ENCODE measurements around the gene AHCTF1.
"Not testable (repeated sequence)": the region's sequence is repeated elsewhere in the genome, so short reads cannot be mapped to it uniquely, and the experiment has no call there.

The AHCTF1 gene

DNA sequence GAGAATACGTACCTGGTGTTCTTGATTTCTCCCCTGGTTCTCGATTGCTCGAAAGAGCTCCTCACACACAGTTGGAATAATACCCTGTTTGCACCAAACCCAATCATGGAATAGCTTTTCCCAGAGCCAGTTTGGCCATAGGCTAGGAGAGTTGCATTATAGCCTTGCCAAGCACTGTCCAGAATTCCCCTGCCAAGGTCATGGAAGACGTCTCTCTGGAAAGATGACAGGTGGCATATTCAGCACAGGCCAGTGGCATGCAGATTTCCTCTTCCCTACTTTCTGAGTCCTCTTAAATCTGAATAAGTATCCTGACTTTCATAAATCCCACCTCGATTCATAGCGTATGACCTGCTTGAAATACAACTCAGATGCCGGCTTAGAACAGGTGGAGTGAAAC is 111.1 kb downstream of the AHCTF1 start:
- TF ChIP-seq, protein P1, sequence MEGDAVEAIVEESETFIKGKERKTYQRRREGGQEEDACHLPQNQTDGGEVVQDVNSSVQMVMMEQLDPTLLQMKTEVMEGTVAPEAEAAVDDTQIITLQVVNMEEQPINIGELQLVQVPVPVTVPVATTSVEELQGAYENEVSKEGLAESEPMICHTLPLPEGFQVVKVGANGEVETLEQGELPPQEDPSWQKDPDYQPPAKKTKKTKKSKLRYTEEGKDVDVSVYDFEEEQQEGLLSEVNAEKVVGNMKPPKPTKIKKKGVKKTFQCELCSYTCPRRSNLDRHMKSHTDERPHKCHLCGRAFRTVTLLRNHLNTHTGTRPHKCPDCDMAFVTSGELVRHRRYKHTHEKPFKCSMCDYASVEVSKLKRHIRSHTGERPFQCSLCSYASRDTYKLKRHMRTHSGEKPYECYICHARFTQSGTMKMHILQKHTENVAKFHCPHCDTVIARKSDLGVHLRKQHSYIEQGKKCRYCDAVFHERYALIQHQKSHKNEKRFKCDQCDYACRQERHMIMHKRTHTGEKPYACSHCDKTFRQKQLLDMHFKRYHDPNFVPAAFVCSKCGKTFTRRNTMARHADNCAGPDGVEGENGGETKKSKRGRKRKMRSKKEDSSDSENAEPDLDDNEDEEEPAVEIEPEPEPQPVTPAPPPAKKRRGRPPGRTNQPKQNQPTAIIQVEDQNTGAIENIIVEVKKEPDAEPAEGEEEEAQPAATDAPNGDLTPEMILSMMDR (IDR thresholded peaks at IDR 0.05; ENCODE audit: insufficient read depth, low read length, missing control alignments), result no peak
- no peak for DNase-seq (ENCODE audit: low read depth, low spot score)
- ChIA-PET CTCF (no interaction called here), POLR2A (no interaction called here)
- H3K4me3 ChIP-seq (ENCODE audit: low read depth, low read length), result no peak overlapping the region

DNA sequence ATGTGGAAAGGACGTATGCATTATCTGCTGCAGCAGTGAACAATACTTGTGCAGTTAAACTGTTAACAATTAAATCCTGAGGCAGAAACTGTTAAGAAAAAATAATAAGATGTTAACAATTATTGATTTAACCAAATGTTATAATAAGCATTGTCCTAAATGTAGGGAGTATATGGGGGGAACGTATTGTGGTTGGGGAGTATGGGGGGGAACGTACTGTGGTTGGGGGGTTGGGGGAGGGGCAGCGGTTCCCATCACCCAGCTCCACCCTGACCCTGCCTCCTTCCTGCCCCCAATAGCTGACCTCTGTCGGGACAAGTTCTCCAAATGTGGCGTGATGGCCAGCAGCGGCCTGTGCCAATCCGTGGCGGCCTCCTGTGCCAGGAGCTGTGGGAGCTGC is 114.0 kb downstream of the AHCTF1 start:
- H3K4me3 ChIP-seq (ENCODE audit: low read depth, low read length); CTCF ChIA-PET; POLR2A ChIA-PET; DNase-seq (ENCODE audit: low read depth, low spot score): not testable (repeated sequence)

DNA sequence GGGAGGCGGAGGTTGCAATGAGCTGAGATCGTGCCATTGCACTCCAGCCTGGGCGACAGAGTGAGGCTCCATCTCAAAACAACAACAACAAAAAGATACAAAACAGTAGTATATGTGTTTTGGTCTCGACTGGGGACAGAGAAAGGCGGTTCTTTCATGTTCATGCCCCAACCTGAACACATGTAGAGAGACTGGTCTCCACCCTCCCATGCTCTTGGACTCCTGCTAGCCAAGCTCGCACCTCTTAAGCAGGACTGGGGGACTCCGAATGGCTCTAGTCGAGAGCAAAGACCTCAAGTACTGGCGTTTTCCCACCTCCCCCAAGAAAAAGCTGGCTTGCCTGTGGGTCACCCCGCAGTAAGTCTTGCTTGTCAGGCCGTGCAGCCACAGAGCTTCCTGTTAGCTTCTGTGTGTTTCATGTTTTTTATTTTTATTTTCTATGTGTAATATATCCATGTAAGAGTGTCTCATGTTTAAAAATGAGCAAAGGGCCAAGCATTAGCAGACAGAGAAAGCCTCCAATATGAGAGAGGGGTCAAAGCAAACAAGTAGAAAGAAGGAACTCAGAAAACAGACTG is 116.0 kb downstream of the AHCTF1 start:
- TF ChIP-seq, protein P1 (IDR thresholded peaks at IDR 0.05; ENCODE audit: insufficient read depth, low read length, missing control alignments), result no peak
- DNase-seq (ENCODE audit: low read depth, low spot score), result peak; percentile 24
- ChIA-PET POLR2A (interaction anchor here (0.5 to 0.9 kb wide), 3 partner anchors 21 to 500 kb away, joined by 3 to 5 read pairs (median 3); no protein-coding TSS in a partner anchor), CTCF (no interaction called here)
- H3K4me3 ChIP-seq (ENCODE audit: low read depth, low read length), result no peak overlapping the region

DNA sequence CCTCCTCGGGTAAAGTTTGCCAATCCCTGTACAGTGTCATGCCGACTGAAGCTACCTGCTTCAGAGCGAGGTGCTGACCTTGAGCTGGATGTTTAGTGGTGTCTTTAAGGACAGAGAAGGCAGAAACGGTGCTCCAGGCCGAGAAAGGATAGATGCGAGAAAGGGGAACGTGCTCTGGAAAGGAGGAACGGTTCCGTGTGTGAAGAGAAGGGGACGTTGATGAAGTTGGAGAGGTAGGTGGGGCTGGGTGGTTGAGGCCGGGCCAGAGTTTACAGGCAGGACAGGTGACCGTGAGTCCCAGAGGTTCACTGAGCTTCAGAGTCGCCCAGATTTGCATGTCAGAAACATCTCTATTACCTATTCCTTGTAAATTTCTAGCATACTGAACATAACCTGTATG is 116.9 kb downstream of the AHCTF1 start:
- no peak overlapping the region for H3K4me3 ChIP-seq (ENCODE audit: low read depth, low read length)
- TF ChIP-seq, protein P1 (IDR thresholded peaks at IDR 0.05; ENCODE audit: insufficient read depth, low read length, missing control alignments), result no peak
- DNase-seq (ENCODE audit: low read depth, low spot score), result no peak
- ChIA-PET POLR2A (interaction anchor here (0.6 kb wide), 1 partner anchor 13 kb away, joined by 3 read pairs; no protein-coding TSS in a partner anchor), CTCF (interaction anchor here (1.0 kb wide), 1 partner anchor 11 kb away, joined by 4 read pairs; no protein-coding TSS in a partner anchor)

DNA sequence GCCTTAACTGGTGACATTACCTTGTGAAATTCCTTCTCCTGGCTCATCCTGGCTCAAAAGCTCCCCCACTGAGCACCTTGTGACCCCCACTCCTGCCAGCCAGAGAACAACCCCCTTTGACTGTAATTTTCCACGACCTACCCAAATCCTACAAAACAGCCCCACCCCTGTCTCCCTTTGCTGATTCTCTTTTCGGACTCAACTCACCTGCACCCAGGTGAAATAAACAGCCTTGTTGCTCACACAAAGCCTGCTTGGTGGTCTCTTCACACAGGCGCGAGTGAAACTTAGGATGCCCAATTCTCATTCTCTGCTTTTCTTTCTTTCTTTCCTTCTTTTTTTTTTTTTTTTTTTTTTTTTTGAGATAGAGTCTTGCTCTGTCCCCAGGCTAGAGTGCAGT is 118.4 kb downstream of the AHCTF1 start:
- POLR2A ChIA-PET, result interaction anchor here (0.7 kb wide), 1 partner anchor 32 kb away, joined by 3 read pairs; no protein-coding TSS in a partner anchor
- DNase-seq (ENCODE audit: low read depth, low spot score); CTCF ChIA-PET; H3K4me3 ChIP-seq (ENCODE audit: low read depth, low read length): not testable (repeated sequence)

DNA sequence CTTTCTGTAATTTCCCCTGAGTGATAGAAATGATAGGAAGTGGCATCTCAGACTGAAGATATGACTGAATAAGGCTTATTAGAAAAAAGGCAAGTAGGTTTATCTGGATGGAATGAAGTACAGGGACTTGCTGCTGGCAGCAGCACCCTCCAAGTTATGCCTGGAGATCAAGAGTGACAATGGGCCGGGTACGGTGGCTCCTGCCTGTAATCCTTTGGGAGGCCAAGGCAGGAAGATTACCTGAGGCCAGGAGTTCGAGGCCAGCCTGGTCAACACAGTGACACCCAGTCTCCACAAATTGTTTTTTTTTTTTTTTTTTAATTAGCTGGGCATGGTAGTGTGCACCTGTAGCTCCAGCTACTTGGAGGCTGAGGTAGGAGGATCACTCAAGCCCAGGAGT is 119.8 kb downstream of the AHCTF1 start:
- POLR2A ChIA-PET, result no interaction called here
- DNase-seq (ENCODE audit: low read depth, low spot score), result no peak
- CTCF ChIA-PET, result no interaction called here
- TF ChIP-seq, protein P1 (IDR thresholded peaks at IDR 0.05; ENCODE audit: insufficient read depth, low read length, missing control alignments), result no peak
- no peak overlapping the region for H3K4me3 ChIP-seq (ENCODE audit: low read depth, low read length)

DNA sequence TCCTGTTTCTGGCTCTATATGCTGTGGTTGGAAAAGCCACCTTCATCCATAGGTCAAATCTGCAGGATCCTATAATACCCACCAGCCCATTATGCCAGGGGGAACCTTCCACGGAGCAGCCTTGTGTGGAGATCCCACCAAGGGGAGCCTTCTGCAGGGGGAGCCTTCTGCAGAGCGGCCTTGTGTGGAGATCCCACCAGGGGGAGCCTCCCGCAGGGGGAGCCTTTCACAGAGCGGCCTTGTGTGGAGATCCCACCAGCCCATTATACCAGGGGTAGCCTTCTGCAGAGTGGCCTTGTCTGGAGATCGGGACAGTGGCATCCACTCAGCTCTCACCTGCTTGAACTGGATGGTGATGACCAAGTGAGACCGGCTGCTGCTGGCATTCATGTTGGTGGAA is 122.3 kb downstream of the AHCTF1 start:
- no peak overlapping the region for H3K4me3 ChIP-seq (ENCODE audit: low read depth, low read length)
- DNase-seq (ENCODE audit: low read depth, low spot score), result no peak
- ChIA-PET POLR2A (no interaction called here), CTCF (no interaction called here)
- TF ChIP-seq, protein P1 (IDR thresholded peaks at IDR 0.05; ENCODE audit: insufficient read depth, low read length, missing control alignments), result no peak
